ENCODE results near the gene PCDHA5. TPM values are rescaled to one million over a fixed set of nuclear protein-coding genes. Genes with fewer than 3 reads are reported as not detected.
"Not testable (repeated sequence)": the region's sequence is repeated elsewhere in the genome, so short reads cannot be mapped to it uniquely, and the experiment has no call there.

PCDHA5 gene
- total and polyA plus RNA-seq, 2 donors (not counting 1 experiment from before 2014, with no cell fraction given) = not detected

DNA sequence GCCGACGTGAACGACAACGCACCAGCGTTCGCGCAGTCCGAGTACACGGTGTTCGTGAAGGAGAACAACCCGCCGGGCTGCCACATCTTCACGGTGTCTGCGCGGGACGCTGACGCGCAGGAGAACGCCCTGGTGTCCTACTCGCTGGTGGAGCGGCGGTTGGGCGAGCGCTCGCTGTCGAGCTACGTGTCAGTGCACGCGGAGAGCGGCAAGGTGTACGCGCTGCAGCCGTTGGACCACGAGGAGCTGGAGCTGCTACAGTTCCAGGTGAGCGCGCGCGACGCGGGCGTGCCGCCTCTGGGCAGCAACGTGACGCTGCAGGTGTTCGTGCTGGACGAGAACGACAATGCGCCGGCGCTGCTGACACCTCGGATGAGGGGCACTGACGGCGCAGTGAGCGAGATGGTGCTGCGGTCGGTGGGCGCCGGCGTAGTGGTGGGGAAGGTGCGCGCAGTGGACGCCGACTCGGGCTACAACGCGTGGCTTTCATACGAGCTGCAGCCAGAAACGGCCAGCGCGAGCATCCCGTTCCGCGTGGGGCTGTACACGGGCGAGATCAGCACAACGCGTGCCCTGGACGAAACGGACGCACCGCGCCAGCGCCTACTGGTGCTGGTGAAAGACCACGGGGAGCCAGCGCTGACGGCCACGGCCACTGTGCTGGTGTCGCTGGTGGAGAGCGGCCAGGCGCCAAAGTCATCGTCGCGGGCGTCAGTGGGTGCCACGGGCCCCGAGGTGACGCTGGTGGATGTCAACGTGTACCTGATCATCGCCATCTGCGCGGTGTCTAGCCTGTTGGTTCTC lies 28.6 kb downstream of the PCDHA5 start:
- H3K36me3 ChIP-seq (replicated peaks in 1 of 2; ENCODE audit: control extremely low read depth in 1 of 2, control insufficient read depth in 1 of 2, extremely low read depth in 1 of 2, insufficient read depth in 2 of 2, low read length in 1 of 2); H3K4me3 Mint-ChIP-seq; ATAC-seq (ENCODE audit: low read depth); H3K27ac ChIP-seq (ENCODE audit: low read length in 2 of 2); H3K9me3 Mint-ChIP-seq (ENCODE audit: insufficient read depth); H3K27ac Mint-ChIP-seq; H4K20me1 ChIP-seq (ENCODE audit: control insufficient read depth, insufficient read depth, low read length, poor library complexity, severe bottlenecking); H3K79me2 ChIP-seq (ENCODE audit: control insufficient read depth, insufficient read depth, low read length); CTCF ChIA-PET; DNase-seq; H3K4me3 ChIP-seq (ENCODE audit: control extremely low read depth in 1 of 5, extremely low read depth in 1 of 5, insufficient read depth in 1 of 5, low read depth in 2 of 5, low read length in 4 of 5); POLR2A ChIA-PET; H3K27me3 Mint-ChIP-seq; H3K9ac ChIP-seq (ENCODE audit: low read length); H3K4me1 Mint-ChIP-seq; intact Hi-C loops (cut with micrococcal nuclease); H3K4me1 ChIP-seq (ENCODE audit: control insufficient read depth in 2 of 2, insufficient read depth in 2 of 2, low read length in 2 of 2); H3K4me2 ChIP-seq (replicated peaks; ENCODE audit: low read depth, low read length, poor library complexity, severe bottlenecking); H2AFZ ChIP-seq (ENCODE audit: insufficient read depth, low read depth, low read length, poor library complexity, severe bottlenecking): not testable (repeated sequence)
- Histone ChIP-seq H3K9me3 (ENCODE audit: control extremely low read depth in 1 of 3, control insufficient read depth in 2 of 3, insufficient read depth in 1 of 3, low read length in 2 of 3) (peaks cover 2 to 23% (median 10%) of the 10 kb centered on the region in 3 donors), H3K27me3 (replicated peaks in 1 of 4; ENCODE audit: control extremely low read depth in 1 of 4, control insufficient read depth in 3 of 4, insufficient read depth in 4 of 4, low read length in 3 of 4) (peaks cover 0 to 12% (median 3%) of the 10 kb centered on the region in 4 experiments)
- WGBS (ENCODE audit: insufficient coverage) = 57% methylated on average over 101 of the region's 101 CpGs

DNA sequence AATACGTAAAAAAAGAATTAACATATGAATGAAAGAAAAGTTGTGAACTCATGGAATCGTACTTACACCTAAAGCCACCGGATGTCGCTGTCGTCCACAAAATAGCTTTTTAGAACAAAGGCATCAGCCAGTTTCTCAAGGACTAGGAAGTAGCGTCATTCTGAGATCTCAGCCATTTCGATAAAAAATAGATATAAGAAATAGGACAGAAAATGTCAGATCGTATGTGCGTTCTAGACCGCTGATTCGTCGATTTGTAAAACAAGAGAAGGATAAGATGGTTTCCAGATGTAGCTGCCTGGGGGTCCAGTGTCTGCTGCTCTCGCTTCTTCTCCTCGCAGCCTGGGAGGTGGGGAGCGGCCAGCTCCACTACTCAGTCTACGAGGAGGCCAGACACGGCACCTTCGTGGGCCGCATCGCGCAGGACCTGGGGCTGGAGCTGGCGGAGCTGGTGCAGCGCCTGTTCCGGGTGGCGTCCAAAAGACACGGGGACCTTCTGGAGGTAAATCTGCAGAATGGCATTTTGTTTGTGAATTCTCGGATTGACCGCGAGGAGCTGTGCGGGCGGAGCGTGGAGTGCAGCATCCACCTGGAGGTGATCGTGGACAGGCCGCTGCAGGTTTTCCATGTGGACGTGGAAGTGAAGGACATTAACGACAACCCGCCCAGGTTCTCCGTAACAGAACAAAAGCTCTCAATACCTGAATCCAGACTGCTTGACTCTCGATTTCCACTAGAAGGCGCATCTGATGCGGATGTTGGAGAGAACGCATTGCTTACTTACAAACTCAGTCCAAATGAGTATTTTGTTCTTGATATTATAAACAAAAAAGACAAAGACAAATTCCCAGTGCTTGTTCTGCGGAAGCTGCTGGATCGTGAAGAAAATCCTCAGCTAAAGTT lies 34.6 kb downstream of the PCDHA5 start, which contains the start of gene PCDHA10:
Gene PCDHA10 (plus strand): TSS at position 126 of the 903 bp plus-strand sequence. CDS start 152 bp downstream, at position 278.
- no peak within 1 kb of the TSS for H3K27ac ChIP-seq (ENCODE audit: low read length in 2 of 2)
- no peak within 1 kb of the TSS for H3K4me3 ChIP-seq (ENCODE audit: control extremely low read depth in 1 of 5, extremely low read depth in 1 of 5, insufficient read depth in 1 of 5, low read depth in 2 of 5, low read length in 4 of 5)
- Mint-ChIP-seq H3K4me1 (no peaks in the 10 kb centered on the region), H3K9me3 (ENCODE audit: insufficient read depth) (no peaks in the 10 kb centered on the region), H3K27ac (no peak within 1 kb of the TSS), H3K27me3 (peaks cover 2% of the 10 kb centered on the region), H3K4me3 (no peak within 1 kb of the TSS)
- H4K20me1 ChIP-seq (ENCODE audit: control insufficient read depth, insufficient read depth, low read length, poor library complexity, severe bottlenecking) = no peaks in the 10 kb centered on the region
- H3K9me3 ChIP-seq (ENCODE audit: control extremely low read depth in 1 of 3, control insufficient read depth in 2 of 3, insufficient read depth in 1 of 3, low read length in 2 of 3) = peaks cover 1 to 25% (median 9%) of the 10 kb centered on the region in 3 donors
- H3K36me3 ChIP-seq (replicated peaks in 1 of 2; ENCODE audit: control extremely low read depth in 1 of 2, control insufficient read depth in 1 of 2, extremely low read depth in 1 of 2, insufficient read depth in 2 of 2, low read length in 1 of 2) = no peaks in the 10 kb centered on the region
- no peak within 1 kb of the TSS for H2AFZ ChIP-seq (ENCODE audit: insufficient read depth, low read depth, low read length, poor library complexity, severe bottlenecking)
- ATAC-seq (ENCODE audit: low read depth) = no peak
- no peak within 1 kb of the TSS for H3K4me2 ChIP-seq (replicated peaks; ENCODE audit: low read depth, low read length, poor library complexity, severe bottlenecking)
- no peaks in the 10 kb centered on the region for H3K4me1 ChIP-seq (ENCODE audit: control insufficient read depth in 2 of 2, insufficient read depth in 2 of 2, low read length in 2 of 2)
- H3K9ac ChIP-seq (ENCODE audit: low read length) = no peak within 1 kb of the TSS
- 45% methylated on average over 25 of the region's 44 CpGs for WGBS (ENCODE audit: insufficient coverage)
- DNase-seq = no peak
- TF ChIP-seq, protein P1, sequence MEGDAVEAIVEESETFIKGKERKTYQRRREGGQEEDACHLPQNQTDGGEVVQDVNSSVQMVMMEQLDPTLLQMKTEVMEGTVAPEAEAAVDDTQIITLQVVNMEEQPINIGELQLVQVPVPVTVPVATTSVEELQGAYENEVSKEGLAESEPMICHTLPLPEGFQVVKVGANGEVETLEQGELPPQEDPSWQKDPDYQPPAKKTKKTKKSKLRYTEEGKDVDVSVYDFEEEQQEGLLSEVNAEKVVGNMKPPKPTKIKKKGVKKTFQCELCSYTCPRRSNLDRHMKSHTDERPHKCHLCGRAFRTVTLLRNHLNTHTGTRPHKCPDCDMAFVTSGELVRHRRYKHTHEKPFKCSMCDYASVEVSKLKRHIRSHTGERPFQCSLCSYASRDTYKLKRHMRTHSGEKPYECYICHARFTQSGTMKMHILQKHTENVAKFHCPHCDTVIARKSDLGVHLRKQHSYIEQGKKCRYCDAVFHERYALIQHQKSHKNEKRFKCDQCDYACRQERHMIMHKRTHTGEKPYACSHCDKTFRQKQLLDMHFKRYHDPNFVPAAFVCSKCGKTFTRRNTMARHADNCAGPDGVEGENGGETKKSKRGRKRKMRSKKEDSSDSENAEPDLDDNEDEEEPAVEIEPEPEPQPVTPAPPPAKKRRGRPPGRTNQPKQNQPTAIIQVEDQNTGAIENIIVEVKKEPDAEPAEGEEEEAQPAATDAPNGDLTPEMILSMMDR (IDR thresholded peaks at IDR 0.05) = no peak
- TF ChIP-seq EZH2 (IDR thresholded peaks at IDR 0.05; ENCODE audit: borderline replicate concordance, insufficient read depth, low read depth, low read length, poor library complexity, severe bottlenecking) = no peak
- CTCF ChIA-PET = no interaction called here
- peaks cover 0 to 12% (median 5%) of the 10 kb centered on the region in 4 experiments for H3K27me3 ChIP-seq (replicated peaks in 1 of 4; ENCODE audit: control extremely low read depth in 1 of 4, control insufficient read depth in 3 of 4, insufficient read depth in 4 of 4, low read length in 3 of 4)
- H3K79me2 ChIP-seq (ENCODE audit: control insufficient read depth, insufficient read depth, low read length) = no peaks in the 10 kb centered on the region
- POLR2A ChIA-PET = no interaction called here
- intact Hi-C loops (cut with micrococcal nuclease) = no loop called here
